SK-N-MC (cell line): ENCODE measurements around the gene PPIP5K2.
"Not testable (repeated sequence)": the region's sequence is repeated elsewhere in the genome, so short reads cannot be mapped to it uniquely, and the experiment has no call there.

Experiments
- DNase-seq: peaks from one replicate; pipeline ENCODE4 v3.0.0-alpha.2; 2011; ENCODE audit warnings: low read depth, low spot score
- H3K27ac ChIP-seq: fragments of 200-600 bp; sonication (generic); 2 replicates; pipeline ENCODE4 v1.5.1; 2016; ENCODE audit warnings: mixed run types
- H3K36me3 ChIP-seq: fragments of 200-600 bp; sonication (generic); 2 replicates; pipeline ENCODE4 v1.6.1; 2017; ENCODE audit warnings: antibody characterized with exemption, low read length, mixed read lengths; ENCODE audit not compliant: insufficient read depth
- H3K4me3 ChIP-seq: fragments of 200-600 bp; sonication (generic); 2 replicates; pipeline ENCODE4 v1.5.1; 2016
- H3K9ac ChIP-seq: fragments of 200-600 bp; sonication (generic); 2 replicates; pipeline ENCODE4 v1.8.0; 2017; ENCODE audit warnings: mixed run types, mixed read lengths; ENCODE audit not compliant: insufficient read length
- H3K9me3 ChIP-seq: fragments of 200-600 bp; sonication (generic); 2 replicates; pipeline ENCODE4 v1.6.1; 2017; ENCODE audit warnings: low read depth, mild to moderate bottlenecking, antibody characterized with exemption, low read length, moderate library complexity, mixed read lengths
- EZH2 ChIP-seq: fragments of 200-600 bp; sonication (generic); IDR thresholded peaks from one replicate; pipeline ENCODE4 v1.6.1; 2017; ENCODE audit warnings: antibody characterized with exemption
- FOXP2 ChIP-seq: optimal IDR thresholded peaks from 2 replicates; pipeline ENCODE3; 2011; ENCODE audit warnings: mild to moderate bottlenecking, moderate library complexity; ENCODE audit not compliant: insufficient read depth; ENCODE audit errors: extremely low read length, control extremely low read depth
- POLR2AphosphoS5 ChIP-seq: IDR thresholded peaks from 2 replicates; pipeline ENCODE4 v1.6.1; 2012; ENCODE audit warnings: mild to moderate bottlenecking, low read depth, low read length, borderline replicate concordance

Gene PPIP5K2

DNA sequence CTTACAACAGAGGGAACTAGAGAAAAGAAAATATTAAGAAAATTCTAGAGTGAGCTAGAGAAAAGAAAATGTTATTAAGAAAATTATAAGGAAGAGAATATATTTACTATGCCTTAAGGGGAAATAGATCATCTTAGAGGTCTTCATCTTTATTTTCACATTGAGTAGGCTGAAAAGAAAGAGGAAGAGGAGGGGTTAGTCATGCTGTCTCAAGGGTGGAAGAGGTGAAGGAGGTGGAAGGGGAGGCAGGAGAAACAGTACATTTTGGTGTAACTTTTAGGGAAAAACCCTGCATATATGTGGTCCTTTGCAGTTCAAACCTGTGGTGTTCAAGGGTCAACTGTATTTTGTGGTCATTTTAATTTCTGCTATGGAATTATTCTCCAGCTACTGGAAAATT is 46.6 kb downstream of the PPIP5K2 start:
- no peak overlapping the region for H3K27ac ChIP-seq
- H3K9me3 ChIP-seq, result 0 out of 2 replicates have a peak, but pooled peaks cover 3% of the 10 kb centered on the region
- DNase-seq, result no peak
- H3K36me3 ChIP-seq, result peaks cover 10% of the 10 kb centered on the region
- no peak for TF ChIP-seq FOXP2
- no peak overlapping the region for H3K4me3 ChIP-seq
- no peak overlapping the region for H3K9ac ChIP-seq

DNA sequence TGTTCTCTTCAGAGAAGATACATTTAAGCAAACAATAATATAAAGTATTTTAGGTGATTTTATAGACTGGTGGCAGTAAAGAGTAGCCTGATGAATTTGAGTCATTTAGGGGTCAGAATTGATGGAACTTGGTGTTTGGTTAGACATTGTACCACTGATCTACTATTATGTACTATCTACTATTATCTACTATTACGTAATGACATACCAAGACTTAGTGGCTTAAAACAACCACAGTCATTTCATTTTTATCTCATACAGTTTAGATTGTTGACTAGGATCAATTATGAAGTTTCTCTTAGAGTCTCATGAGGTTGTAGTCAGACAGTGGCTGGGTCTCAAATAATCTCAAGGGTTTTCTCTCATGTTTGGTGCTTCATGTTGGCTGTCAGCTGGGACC is 54.0 kb downstream of the PPIP5K2 start:
- H3K36me3 ChIP-seq, result peaks cover 5% of the 10 kb centered on the region
- H3K9me3 ChIP-seq, result no peaks in the 10 kb centered on the region
- H3K27ac ChIP-seq, result no peak overlapping the region
- no peak overlapping the region for H3K9ac ChIP-seq
- no peak for DNase-seq
- H3K4me3 ChIP-seq, result no peak overlapping the region
- TF ChIP-seq FOXP2, result no peak

DNA sequence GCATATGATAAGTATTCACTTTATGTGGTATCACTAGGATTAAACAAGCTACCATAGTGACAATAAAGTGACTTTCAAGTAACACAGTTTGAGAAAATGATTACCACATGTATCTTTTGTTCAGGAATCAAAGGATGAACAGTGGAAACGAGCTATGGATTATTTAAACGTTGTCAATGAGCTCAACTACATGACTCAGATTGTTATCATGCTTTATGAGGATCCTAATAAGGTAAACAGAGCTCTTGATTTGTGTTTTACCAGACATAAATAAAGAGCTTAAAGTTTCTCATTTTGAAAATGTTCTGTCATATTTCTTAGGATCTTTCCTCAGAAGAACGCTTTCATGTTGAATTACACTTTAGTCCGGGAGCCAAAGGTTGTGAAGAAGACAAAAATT is 57.4 kb downstream of the PPIP5K2 start:
- Histone ChIP-seq H3K9ac (no peak overlapping the region), H3K36me3 (peaks cover 9% of the 10 kb centered on the region), H3K27ac (no peak overlapping the region), H3K9me3 (no peaks in the 10 kb centered on the region), H3K4me3 (no peak overlapping the region)
- TF ChIP-seq FOXP2 (no peak), EZH2 (no peak), POLR2AphosphoS5 (no peak)
- no peak for DNase-seq

DNA sequence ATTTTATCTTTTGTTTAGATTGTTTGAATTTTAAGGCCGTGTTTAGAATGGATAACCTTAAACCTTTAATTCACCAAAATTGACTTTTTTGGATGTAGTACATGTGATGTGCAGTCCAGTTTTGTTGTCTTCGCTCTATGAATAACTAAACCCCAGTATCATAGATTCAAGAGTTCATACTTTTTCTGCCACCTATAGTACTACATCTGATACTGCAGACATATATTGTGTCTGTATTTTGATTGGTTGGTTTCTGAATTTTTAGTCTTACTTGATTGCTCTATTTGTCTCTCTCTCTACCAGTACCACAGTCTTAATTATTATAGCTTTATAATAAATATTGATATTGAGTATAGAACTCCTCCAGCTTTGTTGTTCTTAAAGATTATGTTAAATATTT is 58.1 kb downstream of the PPIP5K2 start:
- peaks cover 8% of the 10 kb centered on the region for H3K36me3 ChIP-seq
- DNase-seq, result no peak
- TF ChIP-seq POLR2AphosphoS5 (no peak), EZH2 (no peak), FOXP2 (no peak)

DNA sequence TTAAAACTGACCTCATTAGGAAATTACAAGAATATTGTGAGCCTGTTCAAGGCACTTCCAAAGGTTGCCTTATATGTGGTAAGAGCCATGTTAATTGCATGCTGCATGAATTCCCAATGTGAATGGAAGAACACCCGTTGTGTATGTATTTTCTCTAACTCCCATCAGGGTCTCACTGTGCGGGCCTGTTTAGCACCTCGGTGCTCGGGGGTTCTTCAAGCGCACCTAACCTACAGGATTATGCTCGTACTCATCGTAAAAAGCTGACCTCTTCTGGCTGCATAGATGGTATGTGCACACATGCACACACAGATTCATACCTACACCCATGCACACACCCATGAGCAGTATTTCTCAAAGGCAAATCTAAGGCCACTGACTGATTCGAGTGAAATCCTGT is 66.1 kb downstream of the PPIP5K2 start:
- H3K4me3 ChIP-seq, result no peak overlapping the region
- H3K9ac ChIP-seq, result no peak overlapping the region
- no peak for DNase-seq
- TF ChIP-seq EZH2 (no peak), FOXP2 (no peak), POLR2AphosphoS5 (no peak)
- H3K9me3 ChIP-seq, result no peaks in the 10 kb centered on the region
- no peak overlapping the region for H3K27ac ChIP-seq
- H3K36me3 ChIP-seq, result peaks cover 10% of the 10 kb centered on the region

More for the DNA sequence above, 58.1 kb downstream of the PPIP5K2 start:
- H3K9me3 ChIP-seq, result no peaks in the 10 kb centered on the region
- H3K9ac ChIP-seq, result no peak overlapping the region
- no peak overlapping the region for H3K4me3 ChIP-seq
- H3K27ac ChIP-seq, result no peak overlapping the region

DNA sequence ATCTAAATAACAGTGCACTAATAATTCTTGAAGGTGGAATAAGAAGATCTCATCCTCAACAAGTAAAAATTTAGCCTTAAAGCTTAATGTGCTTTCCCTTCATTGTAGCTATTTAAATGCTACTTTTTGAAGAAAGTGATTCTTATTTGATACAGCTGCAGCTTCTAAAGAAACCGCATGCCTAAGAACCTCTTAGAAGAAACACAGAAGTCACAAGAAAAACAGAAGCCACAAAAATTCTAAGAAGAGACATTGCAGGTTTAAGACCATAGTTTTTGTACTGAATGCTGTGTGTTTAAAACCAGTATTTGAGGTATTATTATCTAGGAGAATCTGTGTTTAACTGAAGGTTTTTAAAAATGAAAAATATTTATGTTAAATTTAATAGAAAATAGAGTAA is 68.3 kb downstream of the PPIP5K2 start:
- DNase-seq, result no peak
- Histone ChIP-seq H3K36me3 (peaks cover 14% of the 10 kb centered on the region), H3K4me3 (no peak overlapping the region), H3K9ac (no peak overlapping the region), H3K9me3 (no peaks in the 10 kb centered on the region), H3K27ac (no peak overlapping the region)
- no peak for TF ChIP-seq POLR2AphosphoS5

DNA sequence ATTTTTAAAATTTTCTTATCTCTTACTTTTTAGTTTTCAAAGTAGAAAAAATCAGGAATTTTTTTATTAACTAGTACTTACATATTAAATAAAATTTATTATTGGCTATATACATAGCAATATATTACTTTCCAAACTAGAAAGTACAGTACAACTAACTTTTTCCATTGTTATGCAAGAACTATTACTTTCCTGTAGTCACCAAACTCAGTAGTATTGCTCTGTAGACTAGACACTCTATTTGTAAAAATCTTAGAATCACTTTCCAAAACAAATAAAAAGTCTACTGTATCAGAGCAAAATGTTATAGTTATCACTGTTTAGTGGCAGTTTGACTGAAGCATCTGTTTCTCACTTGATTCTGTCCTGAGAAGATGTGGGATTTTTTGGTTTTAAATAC is 83.1 kb downstream of the PPIP5K2 start:
- no peak overlapping the region for H3K9ac ChIP-seq
- no peak overlapping the region for H3K4me3 ChIP-seq
- DNase-seq, result no peak
- H3K9me3 ChIP-seq, result no peaks in the 10 kb centered on the region
- peaks cover 12% of the 10 kb centered on the region; the same call in 1 of the 2 replicates for H3K36me3 ChIP-seq
- no peak for TF ChIP-seq EZH2
- no peak for TF ChIP-seq FOXP2
- TF ChIP-seq POLR2AphosphoS5, result no peak
- H3K27ac ChIP-seq, result no peak overlapping the region

DNA sequence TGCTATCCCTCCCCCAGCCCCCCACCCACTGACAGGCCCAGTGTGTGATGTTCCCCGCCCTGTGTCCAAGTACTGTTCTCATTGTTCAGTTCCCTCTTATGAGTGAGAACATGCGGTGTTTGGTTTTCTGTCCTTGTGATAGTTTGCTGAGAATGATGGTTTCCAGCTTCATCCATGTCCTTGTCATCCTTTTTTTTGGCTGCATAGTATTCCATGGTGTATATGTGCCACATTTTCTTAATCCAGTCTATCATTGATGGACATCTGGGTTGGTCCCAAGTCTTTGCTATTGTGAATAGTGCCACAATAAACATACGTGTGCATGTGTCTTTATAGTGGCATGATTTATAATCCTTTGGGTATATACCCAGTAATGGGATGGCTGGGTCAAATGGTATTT is 84.9 kb downstream of the PPIP5K2 start:
- H3K27ac ChIP-seq, DNase-seq, H3K9ac ChIP-seq, H3K9me3 ChIP-seq, H3K36me3 ChIP-seq, H3K4me3 ChIP-seq: not testable (repeated sequence)

DNA sequence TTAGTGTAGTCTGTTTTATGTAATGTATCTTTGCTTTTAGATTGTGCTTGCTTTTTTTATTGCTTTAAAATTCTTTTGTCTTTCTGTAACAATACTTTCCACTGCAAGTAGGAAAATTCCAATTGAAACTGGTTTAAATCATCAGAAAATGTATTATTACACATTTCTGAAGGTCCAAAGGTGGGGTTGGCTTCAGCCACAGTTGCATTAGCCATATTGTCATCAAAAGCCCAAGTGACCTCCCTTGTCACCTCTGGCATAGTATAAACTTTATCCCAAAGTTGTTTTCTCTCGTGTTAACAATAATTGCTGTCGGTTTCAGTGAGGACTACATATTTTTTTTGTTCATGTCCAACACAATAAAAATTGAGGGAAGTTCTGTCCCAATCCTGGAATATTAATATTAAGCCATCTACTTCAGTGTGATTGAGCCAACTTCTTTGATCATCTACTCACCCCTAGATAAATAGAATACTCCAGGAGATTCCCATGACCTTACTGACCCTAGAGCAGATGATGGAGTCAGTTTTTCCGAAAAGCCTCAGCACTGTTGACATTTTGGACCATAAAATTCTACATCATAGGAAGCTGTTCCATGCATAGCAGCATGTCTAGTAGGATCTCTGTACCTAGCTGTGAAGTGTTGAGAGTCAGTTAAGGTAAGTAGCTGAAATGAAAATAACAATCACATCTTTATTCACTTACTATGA is 86.0 kb downstream of the PPIP5K2 start:
- DNase-seq, result no peak
- TF ChIP-seq POLR2AphosphoS5 (no peak), FOXP2 (no peak), EZH2 (no peak)
- H3K9ac ChIP-seq, result no peak overlapping the region
- no peak overlapping the region for H3K27ac ChIP-seq
- no peaks in the 10 kb centered on the region for H3K9me3 ChIP-seq
- no peak overlapping the region for H3K4me3 ChIP-seq
- no peaks in the 10 kb centered on the region for H3K36me3 ChIP-seq
